SK-N-SH treated with all-trans-retinoic acid at 6 μM for 48 hours (cell line): ENCODE measurements around the gene CBFA2T2.

Experiments
- ATAC-seq: fragments of 200-7000 bp; cut with Tn5 transposase; 3 replicates; pipeline ENCODE4 v1.9.1; 2020; ENCODE audit warnings: mild to moderate bottlenecking, moderate library complexity
- ARNTL ChIP-seq: fragments of 450-650 bp; formaldehyde crosslinking; IDR thresholded peaks from 2 replicates; pipeline ENCODE4 v1.5.0; 2020; ENCODE audit warnings: low read depth, mild to moderate bottlenecking, moderate library complexity, borderline replicate concordance
- BACH2 ChIP-seq: fragments of 250-450 bp; sonication (Bioruptor Pico); IDR thresholded peaks from 2 replicates; pipeline ENCODE4 v1.9.0; 2021; ENCODE audit warnings: mild to moderate bottlenecking, borderline replicate concordance
- ESRRG ChIP-seq: fragments of 250-450 bp; sonication (Bioruptor Pico); IDR thresholded peaks from 2 replicates; pipeline ENCODE4 v1.6.1; 2021; ENCODE audit warnings: mild to moderate bottlenecking
- GLIS3 ChIP-seq: fragments of 250-450 bp; sonication (Bioruptor Pico); IDR thresholded peaks from 2 replicates; pipeline ENCODE4 v1.5.0; 2020; ENCODE audit warnings: mild to moderate bottlenecking, moderate library complexity
- ISL1 ChIP-seq: fragments of 250-450 bp; sonication (Bioruptor Pico); IDR thresholded peaks from 2 replicates; pipeline ENCODE4 v2.1.2; 2022; ENCODE audit warnings: mild to moderate bottlenecking, moderate library complexity
- OSR1 ChIP-seq: fragments of 250-450 bp; sonication (Bioruptor Pico); IDR thresholded peaks from 2 replicates; pipeline ENCODE4 v1.8.0; 2022; ENCODE audit warnings: moderate library complexity, mild to moderate bottlenecking, inconsistent platforms
- PPARA ChIP-seq: fragments of 250-450 bp; sonication (Bioruptor Pico); IDR thresholded peaks from 2 replicates; pipeline ENCODE4 v1.5.0; 2020; ENCODE audit warnings: mild to moderate bottlenecking, borderline replicate concordance
- RARB ChIP-seq: fragments of 250-450 bp; sonication (Bioruptor Pico); IDR thresholded peaks from 2 replicates; pipeline ENCODE4 v1.8.0; 2021; ENCODE audit warnings: mild to moderate bottlenecking, moderate library complexity
- SNAI2 ChIP-seq: fragments of 250-450 bp; sonication (Bioruptor Pico); IDR thresholded peaks from 2 replicates; pipeline ENCODE4 v1.5.0; 2020; ENCODE audit warnings: mild to moderate bottlenecking, moderate library complexity
- TCF4 ChIP-seq: fragments of 250-450 bp; sonication (Bioruptor Pico); IDR thresholded peaks from 2 replicates; pipeline ENCODE4 v1.8.0; 2021; ENCODE audit warnings: mild to moderate bottlenecking, moderate library complexity, borderline replicate concordance
- TOX ChIP-seq: fragments of 250-450 bp; sonication (Bioruptor Pico); IDR thresholded peaks from 2 replicates; pipeline ENCODE4 v1.8.0; 2021; ENCODE audit warnings: mild to moderate bottlenecking, moderate library complexity, borderline replicate concordance
- ZC3H10 ChIP-seq: fragments of 250-450 bp; sonication (Bioruptor Pico); IDR thresholded peaks from 2 replicates; pipeline ENCODE4 v1.5.1; 2021; ENCODE audit warnings: mild to moderate bottlenecking, moderate library complexity
- ZFP30 ChIP-seq: fragments of 450-650 bp; formaldehyde crosslinking; IDR thresholded peaks from 2 replicates; pipeline ENCODE4 v1.5.0; 2022; ENCODE audit warnings: mild to moderate bottlenecking, moderate library complexity
- ZNF565 ChIP-seq: fragments of 450-650 bp; formaldehyde crosslinking; conservative IDR thresholded peaks from 2 replicates; pipeline ENCODE4 v1.5.0; 2020; ENCODE audit warnings: low read depth, mild to moderate bottlenecking, moderate library complexity
- ZNF70 ChIP-seq: fragments of 450-650 bp; formaldehyde crosslinking; IDR thresholded peaks from 2 replicates; pipeline ENCODE4 v1.5.0; 2020; ENCODE audit warnings: mild to moderate bottlenecking, moderate library complexity
- ZNF8 ChIP-seq: fragments of 450-650 bp; formaldehyde crosslinking; IDR thresholded peaks from 2 replicates; pipeline ENCODE4 v1.5.0; 2020; ENCODE audit warnings: mild to moderate bottlenecking, moderate library complexity
- TF ChIP-seq, protein P1 (sequence below): fragments of 250-450 bp; sonication (Bioruptor Pico); IDR thresholded peaks from 2 replicates; pipeline ENCODE4 v1.5.0; 2020; ENCODE audit warnings: mild to moderate bottlenecking, moderate library complexity
- TF ChIP-seq, protein P2 (sequence below): fragments of 250-450 bp; sonication (Bioruptor Pico); IDR thresholded peaks from 2 replicates; pipeline ENCODE4 v1.5.1; 2021; ENCODE audit warnings: mild to moderate bottlenecking, moderate library complexity
- TF ChIP-seq, protein P3 (sequence below): fragments of 250-450 bp; sonication (Bioruptor Pico); IDR thresholded peaks from 2 replicates; pipeline ENCODE4 v1.5.1; 2020; ENCODE audit warnings: low read depth, mild to moderate bottlenecking, moderate library complexity
- TF ChIP-seq, protein P4 (sequence below): fragments of 250-450 bp; sonication (Bioruptor Pico); IDR thresholded peaks from 2 replicates; pipeline ENCODE4 v1.8.0; 2021; ENCODE audit warnings: low read depth, mild to moderate bottlenecking, moderate library complexity, borderline replicate concordance
- TF ChIP-seq, protein P5 (sequence below): fragments of 250-450 bp; sonication (Bioruptor Pico); IDR thresholded peaks from 2 replicates; pipeline ENCODE4 v1.8.0; 2020; ENCODE audit warnings: mild to moderate bottlenecking, moderate library complexity, borderline replicate concordance

The CBFA2T2 gene

DNA sequence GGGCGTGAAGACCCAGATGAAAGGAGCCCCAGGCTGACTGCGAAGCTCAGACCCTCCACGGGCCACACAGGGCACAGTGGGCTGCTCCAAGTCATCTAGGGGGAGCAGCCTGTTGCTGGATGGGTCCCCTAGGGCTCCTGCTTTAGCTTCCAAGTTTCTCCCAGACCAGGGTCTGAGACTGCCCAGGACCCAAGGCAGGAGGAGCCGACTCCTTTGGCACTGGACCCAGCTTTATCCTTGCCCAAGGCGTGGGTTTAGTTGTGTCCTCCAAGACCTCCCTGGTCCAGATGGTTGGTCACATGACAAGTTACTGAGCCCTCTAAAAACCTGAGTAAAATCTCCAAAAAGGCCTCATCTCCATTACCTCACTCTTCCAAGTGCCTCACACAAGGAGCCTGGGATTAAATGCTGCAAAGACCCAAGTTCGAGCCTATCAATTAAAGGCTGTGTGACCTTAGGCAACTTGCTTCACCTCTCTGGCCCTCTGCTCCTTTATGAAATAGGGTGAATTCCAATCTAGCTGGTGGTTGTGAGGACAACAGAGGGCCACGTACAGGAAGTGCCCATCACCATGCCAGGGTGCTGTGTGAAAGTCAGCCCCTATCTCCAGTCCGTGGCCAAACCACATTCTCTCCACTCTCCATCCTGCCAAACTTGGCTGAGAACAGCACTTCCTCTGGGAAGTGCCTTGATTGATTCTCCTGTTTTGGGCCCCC is 181.8 kb downstream of the CBFA2T2 start:
- TF ChIP-seq TOX (CRISPR knock-in tag) (no peak), PPARA (CRISPR knock-in tag) (no peak), SNAI2 (CRISPR knock-in tag) (no peak), ISL1 (CRISPR knock-in tag) (no peak), GLIS3 (no peak), TCF4 (no peak), RARB (no peak), BACH2 (no peak), ZNF8 (CRISPR knock-in tag) (no peak), ZNF565 (CRISPR knock-in tag) (no peak), OSR1 (no peak), ZNF70 (no peak), ARNTL (no peak)
- TF ChIP-seq, protein P1, sequence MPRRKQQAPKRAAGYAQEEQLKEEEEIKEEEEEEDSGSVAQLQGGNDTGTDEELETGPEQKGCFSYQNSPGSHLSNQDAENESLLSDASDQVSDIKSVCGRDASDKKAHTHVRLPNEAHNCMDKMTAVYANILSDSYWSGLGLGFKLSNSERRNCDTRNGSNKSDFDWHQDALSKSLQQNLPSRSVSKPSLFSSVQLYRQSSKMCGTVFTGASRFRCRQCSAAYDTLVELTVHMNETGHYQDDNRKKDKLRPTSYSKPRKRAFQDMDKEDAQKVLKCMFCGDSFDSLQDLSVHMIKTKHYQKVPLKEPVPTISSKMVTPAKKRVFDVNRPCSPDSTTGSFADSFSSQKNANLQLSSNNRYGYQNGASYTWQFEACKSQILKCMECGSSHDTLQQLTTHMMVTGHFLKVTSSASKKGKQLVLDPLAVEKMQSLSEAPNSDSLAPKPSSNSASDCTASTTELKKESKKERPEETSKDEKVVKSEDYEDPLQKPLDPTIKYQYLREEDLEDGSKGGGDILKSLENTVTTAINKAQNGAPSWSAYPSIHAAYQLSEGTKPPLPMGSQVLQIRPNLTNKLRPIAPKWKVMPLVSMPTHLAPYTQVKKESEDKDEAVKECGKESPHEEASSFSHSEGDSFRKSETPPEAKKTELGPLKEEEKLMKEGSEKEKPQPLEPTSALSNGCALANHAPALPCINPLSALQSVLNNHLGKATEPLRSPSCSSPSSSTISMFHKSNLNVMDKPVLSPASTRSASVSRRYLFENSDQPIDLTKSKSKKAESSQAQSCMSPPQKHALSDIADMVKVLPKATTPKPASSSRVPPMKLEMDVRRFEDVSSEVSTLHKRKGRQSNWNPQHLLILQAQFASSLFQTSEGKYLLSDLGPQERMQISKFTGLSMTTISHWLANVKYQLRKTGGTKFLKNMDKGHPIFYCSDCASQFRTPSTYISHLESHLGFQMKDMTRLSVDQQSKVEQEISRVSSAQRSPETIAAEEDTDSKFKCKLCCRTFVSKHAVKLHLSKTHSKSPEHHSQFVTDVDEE = no peak
- TF ChIP-seq, protein P2, sequence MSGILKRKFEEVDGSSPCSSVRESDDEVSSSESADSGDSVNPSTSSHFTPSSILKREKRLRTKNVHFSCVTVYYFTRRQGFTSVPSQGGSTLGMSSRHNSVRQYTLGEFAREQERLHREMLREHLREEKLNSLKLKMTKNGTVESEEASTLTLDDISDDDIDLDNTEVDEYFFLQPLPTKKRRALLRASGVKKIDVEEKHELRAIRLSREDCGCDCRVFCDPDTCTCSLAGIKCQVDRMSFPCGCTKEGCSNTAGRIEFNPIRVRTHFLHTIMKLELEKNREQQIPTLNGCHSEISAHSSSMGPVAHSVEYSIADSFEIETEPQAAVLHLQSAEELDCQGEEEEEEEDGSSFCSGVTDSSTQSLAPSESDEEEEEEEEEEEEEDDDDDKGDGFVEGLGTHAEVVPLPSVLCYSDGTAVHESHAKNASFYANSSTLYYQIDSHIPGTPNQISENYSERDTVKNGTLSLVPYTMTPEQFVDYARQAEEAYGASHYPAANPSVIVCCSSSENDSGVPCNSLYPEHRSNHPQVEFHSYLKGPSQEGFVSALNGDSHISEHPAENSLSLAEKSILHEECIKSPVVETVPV (CRISPR knock-in tag) = no peak
- TF ChIP-seq, protein P3, sequence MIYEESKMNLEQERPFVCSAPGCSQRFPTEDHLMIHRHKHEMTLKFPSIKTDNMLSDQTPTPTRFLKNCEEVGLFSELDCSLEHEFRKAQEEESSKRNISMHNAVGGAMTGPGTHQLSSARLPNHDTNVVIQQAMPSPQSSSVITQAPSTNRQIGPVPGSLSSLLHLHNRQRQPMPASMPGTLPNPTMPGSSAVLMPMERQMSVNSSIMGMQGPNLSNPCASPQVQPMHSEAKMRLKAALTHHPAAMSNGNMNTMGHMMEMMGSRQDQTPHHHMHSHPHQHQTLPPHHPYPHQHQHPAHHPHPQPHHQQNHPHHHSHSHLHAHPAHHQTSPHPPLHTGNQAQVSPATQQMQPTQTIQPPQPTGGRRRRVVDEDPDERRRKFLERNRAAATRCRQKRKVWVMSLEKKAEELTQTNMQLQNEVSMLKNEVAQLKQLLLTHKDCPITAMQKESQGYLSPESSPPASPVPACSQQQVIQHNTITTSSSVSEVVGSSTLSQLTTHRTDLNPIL = no peak
- TF ChIP-seq, all 23 proteins: peak for 0
- ATAC-seq = no peak

DNA sequence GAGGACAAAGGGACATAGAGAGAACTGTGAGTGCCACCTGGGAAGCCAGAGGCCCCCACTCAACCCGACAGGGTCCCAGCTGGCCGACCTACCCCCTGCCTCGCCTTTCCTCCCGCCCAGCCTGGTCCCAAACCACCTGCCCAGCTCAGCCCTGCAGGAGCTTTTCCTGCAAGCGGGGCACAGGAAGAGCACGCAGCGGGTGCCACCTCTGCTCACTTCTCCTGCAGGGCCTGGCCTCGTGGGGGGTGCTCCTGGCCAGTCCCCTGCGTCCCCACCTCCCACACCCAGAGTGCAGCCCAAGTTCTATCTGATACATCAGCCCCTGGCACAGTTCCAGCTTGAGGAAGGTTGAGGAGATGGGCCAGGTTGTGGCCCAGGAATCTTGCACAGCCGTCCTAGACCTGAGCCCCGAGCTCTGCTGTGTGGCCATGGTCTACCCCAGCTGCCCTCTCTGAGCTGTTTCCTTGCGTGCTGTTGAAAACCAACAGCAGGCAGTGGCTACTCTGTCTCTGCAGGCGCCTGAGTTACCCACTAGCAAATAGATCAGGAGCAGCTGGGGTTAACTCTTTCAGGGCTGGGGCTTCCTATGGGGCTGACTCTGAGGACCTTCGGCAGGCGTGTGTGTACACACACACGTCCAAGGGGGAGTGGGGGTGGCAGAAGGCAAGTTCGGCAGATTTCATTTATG is 182.7 kb downstream of the CBFA2T2 start:
- no peak for TF ChIP-seq ZNF70
- no peak for TF ChIP-seq ISL1 (CRISPR knock-in tag)
- TF ChIP-seq, protein P4, sequence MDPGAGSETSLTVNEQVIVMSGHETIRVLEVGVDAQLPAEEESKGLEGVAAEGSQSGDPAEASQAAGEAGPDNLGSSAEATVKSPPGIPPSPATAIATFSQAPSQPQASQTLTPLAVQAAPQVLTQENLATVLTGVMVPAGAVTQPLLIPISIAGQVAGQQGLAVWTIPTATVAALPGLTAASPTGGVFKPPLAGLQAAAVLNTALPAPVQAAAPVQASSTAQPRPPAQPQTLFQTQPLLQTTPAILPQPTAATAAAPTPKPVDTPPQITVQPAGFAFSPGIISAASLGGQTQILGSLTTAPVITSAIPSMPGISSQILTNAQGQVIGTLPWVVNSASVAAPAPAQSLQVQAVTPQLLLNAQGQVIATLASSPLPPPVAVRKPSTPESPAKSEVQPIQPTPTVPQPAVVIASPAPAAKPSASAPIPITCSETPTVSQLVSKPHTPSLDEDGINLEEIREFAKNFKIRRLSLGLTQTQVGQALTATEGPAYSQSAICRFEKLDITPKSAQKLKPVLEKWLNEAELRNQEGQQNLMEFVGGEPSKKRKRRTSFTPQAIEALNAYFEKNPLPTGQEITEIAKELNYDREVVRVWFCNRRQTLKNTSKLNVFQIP (CRISPR knock-in tag) = no peak
- no peak for TF ChIP-seq ZC3H10
- TF ChIP-seq OSR1 = no peak
- no peak for TF ChIP-seq RARB
- TF ChIP-seq PPARA (CRISPR knock-in tag) = no peak
- no peak for TF ChIP-seq GLIS3
- TF ChIP-seq ARNTL = no peak
- no peak for TF ChIP-seq ZFP30 (CRISPR knock-in tag)
- TF ChIP-seq SNAI2 (CRISPR knock-in tag) = no peak
- TF ChIP-seq ZNF8 (CRISPR knock-in tag) = no peak
- TF ChIP-seq ZNF565 (CRISPR knock-in tag) = no peak
- TF ChIP-seq, protein P1 = no peak
- TF ChIP-seq, protein P5, sequence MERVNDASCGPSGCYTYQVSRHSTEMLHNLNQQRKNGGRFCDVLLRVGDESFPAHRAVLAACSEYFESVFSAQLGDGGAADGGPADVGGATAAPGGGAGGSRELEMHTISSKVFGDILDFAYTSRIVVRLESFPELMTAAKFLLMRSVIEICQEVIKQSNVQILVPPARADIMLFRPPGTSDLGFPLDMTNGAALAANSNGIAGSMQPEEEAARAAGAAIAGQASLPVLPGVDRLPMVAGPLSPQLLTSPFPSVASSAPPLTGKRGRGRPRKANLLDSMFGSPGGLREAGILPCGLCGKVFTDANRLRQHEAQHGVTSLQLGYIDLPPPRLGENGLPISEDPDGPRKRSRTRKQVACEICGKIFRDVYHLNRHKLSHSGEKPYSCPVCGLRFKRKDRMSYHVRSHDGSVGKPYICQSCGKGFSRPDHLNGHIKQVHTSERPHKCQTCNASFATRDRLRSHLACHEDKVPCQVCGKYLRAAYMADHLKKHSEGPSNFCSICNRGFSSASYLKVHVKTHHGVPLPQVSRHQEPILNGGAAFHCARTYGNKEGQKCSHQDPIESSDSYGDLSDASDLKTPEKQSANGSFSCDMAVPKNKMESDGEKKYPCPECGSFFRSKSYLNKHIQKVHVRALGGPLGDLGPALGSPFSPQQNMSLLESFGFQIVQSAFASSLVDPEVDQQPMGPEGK = no peak
- TF ChIP-seq TCF4 = no peak
- TF ChIP-seq ESRRG (CRISPR knock-in tag) = no peak
- TF ChIP-seq, protein P2 (CRISPR knock-in tag) = no peak
- TF ChIP-seq TOX (CRISPR knock-in tag) = no peak
- ATAC-seq = no peak
